Uterus (tissue), 2 donors: ENCODE results near the gene EMILIN2.

Source experiments
- CTCF ChIP-seq, 4 experiments: fragments of 200-600 bp in 2 of 4; fragments of 450-650 bp in 2 of 4; sonication (generic) in 2 of 4; IDR thresholded peaks; one replicate each; pipeline ENCODE4 v1.5.1; 2016 to 2019; ENCODE audit warnings: antibody characterized with exemption in 4 of 4, mild to moderate bottlenecking in 2 of 4, moderate library complexity in 1 of 4
- POLR2A ChIP-seq, 2 donors: fragments of 450-650 bp; IDR thresholded peaks; one replicate each; pipeline ENCODE4 v1.6.1; 2016; ENCODE audit warnings: antibody characterized with exemption in 2 of 2, mild to moderate bottlenecking in 1 of 2, moderate library complexity in 1 of 2

GRCh38 chr18:2814928-2815327 lies 31.9 kb upstream of the EMILIN2 start:
- TF ChIP-seq CTCF (IDR thresholded peaks at IDR 0.05) (no peak), POLR2A (IDR thresholded peaks at IDR 0.05) (no peak)
